ENCODE measurements around the gene C22orf23.

C22orf23 gene

GRCh38 chr22:37893583-37893983, 59.8 kb downstream of the C22orf23 start:
- H3K4me3 ChIP-seq (ENCODE audit: low read length) = no peak overlapping the region
- TF ChIP-seq CTCF (IDR thresholded peaks at IDR 0.05; ENCODE audit: insufficient read depth, low read depth, low read length, missing control alignments) = no peak
- DNase-seq (ENCODE audit: low read depth) = no peak

Data from epithelial cell of esophagus (primary cell).